Vagina (tissue), 2 donors: Measurements from ENCODE around the gene LTBP3. TPM values are rescaled to one million over a fixed set of nuclear protein-coding genes. Genes with fewer than 3 reads are reported as not detected.

ENCODE experiments used
- DNase-seq, 2 donors: peaks; one replicate each; pipeline ENCODE4 v3.0.0-alpha.2; 2017; ENCODE audit errors: extremely low spot score in 2 of 2
- H3K27ac ChIP-seq: fragments of 200-600 bp; sonication (generic); one replicate; pipeline ENCODE4 v1.5.1; 2019
- H3K27me3 ChIP-seq: fragments of 200-600 bp; sonication (generic); one replicate; pipeline ENCODE4 v1.5.1; 2019
- H3K36me3 ChIP-seq, 2 donors: fragments of 200-600 bp; sonication (generic); one replicate each; pipeline ENCODE4 v1.5.1; 2017 to 2019
- H3K4me1 ChIP-seq: fragments of 200-600 bp; sonication (generic); one replicate; pipeline ENCODE4 v1.5.1; 2019
- H3K4me3 ChIP-seq, 2 donors: fragments of 200-600 bp; sonication (generic); 1 replicate in 1 of 2; 2 replicates in 1 of 2; pipeline ENCODE4 v1.5.1; 2016 to 2019
- H3K9me3 ChIP-seq: fragments of 200-600 bp; sonication (generic); one replicate; pipeline ENCODE4 v1.5.1; 2019
- POLR2A ChIP-seq, 2 donors: fragments of 450-650 bp; IDR thresholded peaks; one replicate each; pipeline ENCODE4 v1.6.1; 2017; ENCODE audit warnings: antibody characterized with exemption in 2 of 2, mild to moderate bottlenecking in 2 of 2, moderate library complexity in 2 of 2
- POLR2AphosphoS5 ChIP-seq, 2 donors: sonication (generic); formaldehyde crosslinking; IDR thresholded peaks; one replicate each; pipeline ENCODE4 v1.9.0; 2017; ENCODE audit warnings: antibody characterized with exemption in 2 of 2, mild to moderate bottlenecking in 2 of 2, low read depth in 1 of 2; ENCODE audit not compliant: insufficient read depth in 1 of 2
- intact Hi-C: fragments of 100-400 bp; cut with DNase I; formaldehyde crosslinking; loops from one replicate; pipeline ENCODE4 v1.15.1; 2023
- small RNA-seq: library from RNA; depleted of rRNA; stranded (forward); fragments of <200 nt; gene quantifications from one replicate; pipeline ENCODE3, GENCODE V24; 2016
- total RNA-seq: library from RNA; depleted of rRNA; stranded (reverse); fragments of >200 nt; gene quantifications from one replicate; pipeline ENCODE4 v1.2.3, GENCODE V29; 2016
- TF ChIP-seq, protein P1 (sequence below), 3 experiments: fragments of 450-650 bp in 2 of 3; fragments of 200-600 bp in 1 of 3; sonication (generic) in 1 of 3; IDR thresholded peaks; one replicate each; pipeline ENCODE4 v1.5.1; 2017 to 2019; ENCODE audit warnings: antibody characterized with exemption in 3 of 3, mild to moderate bottlenecking in 2 of 3, moderate library complexity in 2 of 3

LTBP3 gene
- total RNA-seq, 1 donor from 2014 or later: 246 TPM

DNA sequence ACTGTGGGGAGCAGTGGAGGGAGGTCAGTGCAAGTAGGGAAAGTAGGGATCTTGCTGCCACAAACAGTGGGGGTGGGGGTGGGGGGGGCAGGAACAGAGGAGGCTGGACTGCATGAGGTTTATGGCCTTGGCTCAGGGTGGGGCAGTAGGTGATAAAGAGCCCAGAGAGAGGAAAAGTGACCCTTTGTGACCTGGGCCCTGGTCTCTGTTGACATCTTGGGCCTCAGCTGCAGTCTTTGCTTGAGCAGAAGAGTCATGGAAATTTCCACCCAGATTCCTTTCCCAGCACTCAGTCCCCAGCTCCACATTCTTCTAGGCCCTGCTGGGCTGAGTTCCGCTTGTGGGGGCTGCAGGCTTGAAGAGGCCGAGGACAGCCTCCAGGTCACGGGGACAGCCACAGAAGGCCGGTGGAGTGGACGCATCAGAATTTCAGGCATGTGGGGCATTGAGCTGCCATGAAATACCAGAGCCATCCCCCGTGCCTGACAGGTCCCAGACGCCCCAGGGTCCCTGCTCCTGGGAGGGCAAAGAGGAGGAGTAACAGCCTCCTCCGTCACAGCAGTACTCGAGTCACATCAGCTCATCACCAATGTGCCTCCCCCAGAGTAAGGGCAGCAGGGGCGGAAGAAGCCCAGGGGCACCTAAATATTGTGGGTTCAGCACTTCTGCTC lies 69.0 kb downstream of the LTBP3 start:
- no peaks in the 10 kb centered on the region for H3K36me3 ChIP-seq
- peak overlapping the region in 1 of 2 donors; percentile 12 for H3K4me3 ChIP-seq
- H3K27ac ChIP-seq: peak overlapping the region; percentile 100
- DNase-seq: peak in 1 of 2 donors; percentile 95
- no peaks in the 10 kb centered on the region for H3K27me3 ChIP-seq
- peaks cover 92% of the 10 kb centered on the region for H3K4me1 ChIP-seq
- TF ChIP-seq, protein P1, sequence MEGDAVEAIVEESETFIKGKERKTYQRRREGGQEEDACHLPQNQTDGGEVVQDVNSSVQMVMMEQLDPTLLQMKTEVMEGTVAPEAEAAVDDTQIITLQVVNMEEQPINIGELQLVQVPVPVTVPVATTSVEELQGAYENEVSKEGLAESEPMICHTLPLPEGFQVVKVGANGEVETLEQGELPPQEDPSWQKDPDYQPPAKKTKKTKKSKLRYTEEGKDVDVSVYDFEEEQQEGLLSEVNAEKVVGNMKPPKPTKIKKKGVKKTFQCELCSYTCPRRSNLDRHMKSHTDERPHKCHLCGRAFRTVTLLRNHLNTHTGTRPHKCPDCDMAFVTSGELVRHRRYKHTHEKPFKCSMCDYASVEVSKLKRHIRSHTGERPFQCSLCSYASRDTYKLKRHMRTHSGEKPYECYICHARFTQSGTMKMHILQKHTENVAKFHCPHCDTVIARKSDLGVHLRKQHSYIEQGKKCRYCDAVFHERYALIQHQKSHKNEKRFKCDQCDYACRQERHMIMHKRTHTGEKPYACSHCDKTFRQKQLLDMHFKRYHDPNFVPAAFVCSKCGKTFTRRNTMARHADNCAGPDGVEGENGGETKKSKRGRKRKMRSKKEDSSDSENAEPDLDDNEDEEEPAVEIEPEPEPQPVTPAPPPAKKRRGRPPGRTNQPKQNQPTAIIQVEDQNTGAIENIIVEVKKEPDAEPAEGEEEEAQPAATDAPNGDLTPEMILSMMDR (IDR thresholded peaks at IDR 0.05): no peak
- TF ChIP-seq POLR2AphosphoS5 (IDR thresholded peaks at IDR 0.05; ENCODE audit: insufficient read depth in 1 of 2, low read depth in 1 of 2): peak; percentile 30 to 84
- TF ChIP-seq POLR2A (IDR thresholded peaks at IDR 0.05): peak in 1 of 2 donors; percentile 9
- intact Hi-C loops: no loop called here
- H3K9me3 ChIP-seq: no peaks in the 10 kb centered on the region

Small RNA genes lying within 50 kb of the gene (small RNA-seq; reads per million reads assigned to genes)
- gene AP001362.1: not detected
- not detected for gene RF01684

Other genes starting within 250 kb of the LTBP3 start
- 27.7 TPM for gene CDC42EP2, start 243.5 kb downstream of the LTBP3 start, total RNA-seq
- 33.1 TPM for gene DPF2, start 224.5 kb downstream of the LTBP3 start, total RNA-seq
- not detected for gene TIGD3, start 203.6 kb downstream of the LTBP3 start, total RNA-seq
- 2.2 TPM for gene SLC25A45, start 175.7 kb downstream of the LTBP3 start, total RNA-seq
- 53.3 TPM for gene FRMD8, start 171.7 kb downstream of the LTBP3 start, total RNA-seq
- 857 TPM for gene NEAT1, start 135.6 kb downstream of the LTBP3 start, total RNA-seq
- gene MALAT1, start 59.3 kb downstream of the LTBP3 start, total RNA-seq: 16,459 TPM
- gene SCYL1, start 33.3 kb downstream of the LTBP3 start, total RNA-seq: 77.3 TPM
- 68.5 TPM for gene ZNRD2, start 12.1 kb upstream of the LTBP3 start, total RNA-seq
- gene FAM89B, start 14.2 kb upstream of the LTBP3 start, total RNA-seq: 62.4 TPM
- gene EHBP1L1, start 17.7 kb upstream of the LTBP3 start, total RNA-seq: 123 TPM
- 12.0 TPM for gene KCNK7, start 37.4 kb upstream of the LTBP3 start, total RNA-seq
- gene MAP3K11, start 55.9 kb upstream of the LTBP3 start, total RNA-seq: 38.1 TPM
- 24.8 TPM for gene PCNX3, start 57.4 kb upstream of the LTBP3 start, total RNA-seq
- gene SIPA1, start 79.7 kb upstream of the LTBP3 start, total RNA-seq: 63.3 TPM
- gene RELA, start 104.6 kb upstream of the LTBP3 start, total RNA-seq: 59.2 TPM
- 58.9 TPM for gene KAT5, start 153.9 kb upstream of the LTBP3 start, total RNA-seq
- gene RNASEH2C, start 162.4 kb upstream of the LTBP3 start, total RNA-seq: 66.8 TPM
- 16.5 TPM for gene AP5B1, start 222.6 kb upstream of the LTBP3 start, total RNA-seq
- 17.4 TPM for gene OVOL1, start 228.7 kb upstream of the LTBP3 start, total RNA-seq